RPMI8226 (cell line): ENCODE data around the gene PDLIM1.

ENCODE experiments used
- DNase-seq: peaks from one replicate; pipeline ENCODE4 v3.0.0-alpha.2; 2015

PDLIM1 gene

DNA sequence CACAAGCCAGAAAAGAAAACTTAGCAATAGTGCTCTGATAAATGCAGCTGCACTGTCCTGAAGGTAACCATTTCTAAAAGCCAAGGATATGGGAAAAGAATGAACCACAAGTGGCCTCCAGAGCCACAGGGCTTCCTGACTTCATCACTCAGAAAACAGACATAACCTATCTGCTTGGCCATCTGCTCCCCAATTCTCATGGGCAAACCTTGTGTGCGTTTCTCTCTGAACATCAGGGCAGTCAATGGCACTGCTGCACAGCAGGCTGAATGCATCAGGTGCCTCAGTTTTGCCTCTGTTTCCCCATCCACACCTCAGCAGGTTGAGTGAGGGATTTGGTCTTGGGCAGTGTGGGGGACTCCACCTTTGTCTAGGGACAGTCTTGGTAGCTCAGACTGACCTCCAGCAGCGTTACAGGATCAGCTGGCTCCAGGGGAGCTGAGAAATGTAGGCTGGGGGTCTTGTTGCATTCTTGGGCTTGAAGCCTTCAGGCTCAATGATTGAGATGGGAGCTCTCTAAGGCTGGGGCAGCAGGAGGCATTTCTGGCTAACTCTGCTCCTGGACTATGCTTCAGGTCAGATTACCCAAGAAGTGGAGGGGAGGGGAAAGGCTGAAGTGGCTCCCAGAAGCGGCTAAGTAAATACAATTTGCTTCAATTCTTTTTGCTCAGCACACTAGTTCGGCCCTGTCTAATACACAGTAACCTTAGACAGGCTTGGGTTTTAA lies 23.6 kb upstream of the PDLIM1 start:
- DNase-seq = no peak

DNA sequence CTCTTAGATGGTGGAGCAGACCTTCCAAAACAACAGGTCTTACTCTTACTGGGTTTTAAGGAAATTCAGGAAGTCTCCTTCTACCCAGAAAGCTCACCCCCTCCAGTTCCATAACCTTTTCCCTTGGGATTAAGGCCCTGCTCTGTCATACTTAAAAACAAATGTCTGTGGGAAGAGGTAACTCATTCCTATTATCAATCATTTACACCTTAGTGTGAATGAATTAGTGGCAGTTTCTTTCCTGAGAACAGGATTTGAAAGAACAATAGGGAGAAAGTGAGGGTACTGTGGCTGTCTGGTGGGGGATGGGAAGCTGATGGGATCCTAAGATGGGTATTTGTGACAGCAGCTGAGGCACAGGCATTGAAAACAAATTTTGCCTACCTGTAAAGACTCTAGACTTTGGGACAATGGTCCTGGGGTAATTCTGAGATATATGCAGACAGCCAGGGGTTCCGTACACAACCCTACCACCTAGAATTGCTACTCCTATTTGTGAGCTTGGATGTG lies 22.2 kb upstream of the PDLIM1 start:
- no peak for DNase-seq

DNA sequence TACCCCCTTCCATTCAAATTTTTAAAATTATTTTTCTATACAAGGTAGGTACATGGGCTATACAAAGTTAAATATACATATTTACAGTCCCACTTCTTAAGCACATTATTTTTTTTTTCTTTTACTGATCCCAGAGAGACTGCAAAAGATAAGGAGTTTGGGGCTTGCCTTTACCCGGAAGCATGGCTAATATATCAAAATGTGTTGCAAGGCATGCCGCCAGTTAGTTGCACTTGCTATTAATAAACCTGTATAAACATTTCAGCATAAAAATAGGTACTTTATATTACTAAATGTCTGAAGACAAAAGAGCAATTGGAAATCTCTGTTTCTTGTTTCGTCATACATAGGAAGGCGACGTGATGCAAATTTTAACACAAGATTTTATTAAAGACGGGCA lies 21.5 kb upstream of the PDLIM1 start:
- DNase-seq = no peak

DNA sequence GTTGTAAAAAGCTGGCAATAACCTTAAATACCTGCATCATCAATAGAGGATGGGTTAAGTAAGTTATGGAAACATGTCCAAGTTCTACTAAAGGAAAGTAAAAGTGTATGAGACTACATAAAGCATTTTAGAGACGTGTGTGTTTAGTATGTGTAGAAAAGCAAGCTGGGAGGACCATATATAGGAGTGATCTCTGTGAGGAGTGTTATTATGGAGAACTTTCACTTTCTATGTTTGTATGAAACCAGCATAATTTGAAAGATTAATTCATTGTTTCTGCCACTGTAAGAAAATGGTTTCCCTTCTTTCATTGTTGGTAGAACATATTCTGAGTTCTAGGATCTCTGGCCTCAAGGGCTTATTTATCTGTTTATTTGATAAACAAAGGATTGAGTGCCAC lies 19.2 kb upstream of the PDLIM1 start:
- no peak for DNase-seq

DNA sequence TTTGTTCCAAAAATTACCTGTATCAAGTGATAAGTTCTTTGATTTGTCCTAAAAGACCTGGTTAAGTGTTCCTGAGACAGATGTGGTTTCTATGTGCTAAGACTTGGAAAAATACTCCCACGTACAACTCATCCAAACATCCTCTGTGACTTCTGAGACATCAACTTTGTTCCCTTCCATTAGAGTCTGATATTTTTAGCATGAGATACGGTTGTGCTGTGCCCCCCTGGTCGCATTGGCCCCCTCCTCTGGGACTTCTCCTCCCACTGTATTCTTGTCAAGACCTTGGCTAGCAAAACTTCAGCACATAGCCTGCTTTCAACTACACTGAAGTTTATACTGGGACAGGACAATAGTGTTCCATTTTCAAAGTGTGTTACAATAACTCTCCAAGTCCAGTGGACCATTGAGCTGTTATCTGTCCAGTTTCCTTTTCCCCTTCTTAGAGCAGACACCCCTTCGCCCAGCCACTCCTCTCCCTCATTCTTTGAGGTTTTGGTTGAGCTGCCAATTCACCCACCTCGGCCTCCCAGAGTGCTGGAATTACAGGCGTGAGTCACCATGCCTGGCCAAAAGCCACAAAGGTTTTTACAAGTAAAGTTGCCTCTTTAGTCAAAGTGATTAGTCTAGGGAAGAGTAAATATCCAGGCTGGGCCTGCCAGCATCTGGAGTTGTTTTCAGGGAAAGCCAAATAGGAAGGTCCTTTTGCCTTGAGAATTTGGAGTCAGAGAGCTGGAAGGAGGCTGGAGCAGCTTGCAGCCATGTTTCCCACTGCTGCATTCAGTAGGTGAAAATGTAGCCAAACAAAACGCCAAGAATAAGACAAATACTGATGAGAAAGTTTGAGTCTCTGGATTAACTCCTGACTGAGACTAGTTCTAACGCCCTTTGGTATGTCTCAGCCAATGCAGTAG lies 17.8 kb upstream of the PDLIM1 start:
- DNase-seq = peak; percentile 44

DNA sequence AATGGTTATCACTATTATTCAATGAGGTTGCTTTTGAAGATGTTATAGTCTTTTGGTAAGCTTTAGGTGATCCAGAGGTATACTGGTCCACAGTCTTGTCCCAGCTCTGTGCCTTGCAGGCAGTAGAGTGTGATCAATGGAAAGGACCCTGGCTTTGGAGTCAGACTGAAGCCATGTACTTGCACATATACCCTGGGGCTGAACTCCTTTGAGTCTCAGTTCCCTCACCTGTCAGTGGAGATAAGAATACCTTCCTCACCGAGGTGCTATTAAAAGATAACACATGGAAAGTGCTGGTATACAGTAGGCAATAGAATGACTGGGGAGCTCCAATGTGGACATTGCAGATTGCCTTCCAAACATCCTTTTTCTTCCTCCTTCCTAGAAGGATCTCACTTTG lies 16.0 kb upstream of the PDLIM1 start:
- no peak for DNase-seq

DNA sequence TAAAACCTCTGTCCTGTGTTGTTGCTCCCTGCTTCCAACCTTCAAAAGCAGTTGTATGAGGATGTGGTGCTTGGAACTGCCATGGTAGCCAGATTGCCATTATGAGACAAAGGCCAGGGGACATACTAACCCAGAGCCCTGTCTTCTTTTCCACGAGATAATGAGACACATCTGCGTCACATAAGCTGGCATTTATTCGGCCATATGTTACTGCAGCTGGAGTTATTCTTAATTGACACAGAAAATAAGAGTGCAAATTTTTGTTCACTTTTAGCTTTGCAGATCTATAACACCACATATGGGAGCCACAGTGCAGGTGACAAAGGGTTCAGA lies 15.5 kb upstream of the PDLIM1 start:
- no peak for DNase-seq

DNA sequence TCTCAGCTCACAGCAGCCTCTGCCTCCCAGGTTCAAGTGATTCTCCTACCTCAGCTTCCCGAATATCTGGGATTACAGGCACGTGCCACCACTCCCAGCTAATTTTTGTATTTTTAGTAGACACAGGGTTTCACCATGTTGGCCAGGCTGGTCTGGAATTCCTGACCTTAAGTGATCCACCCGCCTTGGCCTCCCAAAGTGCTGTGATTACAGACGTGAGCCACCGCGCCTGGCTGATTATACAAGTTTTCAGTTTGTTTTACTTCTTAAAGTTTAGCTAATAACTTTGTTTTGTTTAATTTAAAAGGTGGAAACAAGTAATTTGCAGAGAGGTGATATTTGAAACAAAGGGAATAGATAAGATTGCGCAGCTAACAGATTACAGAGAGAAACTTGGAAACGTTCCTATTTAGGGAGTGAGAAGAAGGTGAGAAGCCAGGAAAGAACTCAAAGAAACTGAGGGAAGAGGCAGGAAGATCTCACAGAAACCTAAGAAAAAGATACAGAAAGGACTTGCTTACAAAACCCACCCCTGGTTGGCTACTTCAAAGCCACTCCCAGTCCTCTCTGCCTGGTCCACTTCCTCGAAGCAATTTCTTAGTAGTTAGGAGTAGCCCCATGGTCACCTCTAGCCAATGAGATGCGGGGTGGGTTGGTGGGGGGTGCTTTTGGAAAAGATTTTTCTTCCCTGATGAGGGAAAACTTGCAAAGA lies 15.0 kb upstream of the PDLIM1 start:
- no peak for DNase-seq

DNA sequence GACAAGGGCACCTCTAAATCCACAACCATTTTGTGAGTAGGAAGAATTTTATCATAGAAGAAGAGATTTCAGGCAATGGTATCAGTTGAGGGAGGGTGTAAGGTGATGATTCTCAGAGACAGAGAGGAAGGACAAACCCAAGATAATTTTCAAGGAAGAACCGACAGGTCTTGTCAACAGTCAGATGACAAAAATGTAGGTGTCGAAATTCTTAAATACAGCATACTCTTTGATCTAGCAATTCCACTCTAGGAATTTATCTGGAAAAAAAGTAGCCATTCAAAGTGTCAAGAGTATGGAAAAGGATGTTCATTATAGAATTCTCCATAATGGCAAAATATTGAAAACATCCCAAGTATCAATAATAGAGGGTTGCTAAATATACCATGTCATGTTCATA lies 14.2 kb upstream of the PDLIM1 start:
- DNase-seq = no peak

DNA sequence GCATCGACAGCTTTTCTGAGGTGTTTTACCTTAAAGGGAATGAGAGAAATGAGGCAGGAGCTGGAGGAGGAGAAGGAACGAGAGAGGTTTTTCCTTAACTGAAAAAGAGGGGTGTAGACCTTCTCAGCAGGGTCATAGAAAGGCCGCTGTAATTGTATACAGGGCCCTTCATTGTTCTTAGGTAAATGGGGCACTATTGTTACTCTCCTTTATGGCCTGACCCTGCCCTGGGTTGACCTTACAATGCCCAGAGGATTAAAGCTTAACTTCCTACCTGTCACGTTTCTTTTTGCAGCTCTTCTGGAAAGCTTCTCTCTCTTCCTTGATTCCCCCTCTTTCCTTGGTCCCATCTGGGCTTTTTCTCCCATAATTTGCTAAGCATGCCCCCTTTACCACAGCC lies 13.7 kb upstream of the PDLIM1 start:
- no peak for DNase-seq

DNA sequence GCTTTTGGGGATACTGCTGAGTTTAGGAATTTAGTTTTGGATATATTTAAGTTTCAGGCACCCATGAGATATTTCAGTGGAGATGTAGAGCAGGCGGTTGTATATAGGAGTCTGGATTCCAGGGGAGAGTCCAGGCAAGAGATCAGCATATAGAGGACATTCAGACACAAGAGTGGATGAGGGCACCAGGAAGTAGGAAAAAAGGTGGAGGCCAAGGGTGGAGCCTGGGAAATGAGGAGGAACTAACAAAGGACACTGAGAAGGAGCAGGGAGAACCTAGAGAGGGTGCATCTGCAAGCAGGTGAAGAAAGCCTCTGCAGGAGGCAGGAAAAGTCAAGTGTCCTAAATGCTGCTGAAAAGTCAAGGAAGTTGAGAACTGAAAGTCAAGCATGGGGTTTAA lies 13.1 kb upstream of the PDLIM1 start:
- no peak for DNase-seq

DNA sequence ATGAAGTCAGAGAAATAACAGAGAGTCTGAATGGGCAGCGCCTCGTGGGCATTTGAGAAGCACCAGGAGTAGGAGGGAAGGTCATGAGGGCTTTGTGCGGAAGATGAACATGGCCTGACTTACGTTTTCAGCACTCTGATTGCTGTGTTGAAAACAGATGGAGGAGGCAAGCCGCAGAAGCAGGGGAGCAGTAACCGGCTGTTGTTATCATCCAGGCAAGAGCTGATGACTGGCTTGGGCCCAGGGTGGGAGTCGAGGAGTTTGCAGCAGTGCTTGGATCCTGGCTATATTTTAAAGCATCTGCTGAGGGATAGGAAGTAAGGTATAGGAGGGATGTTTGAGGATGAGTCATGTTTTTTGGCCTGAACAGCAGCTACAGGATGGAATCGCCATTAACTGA lies 12.7 kb upstream of the PDLIM1 start:
- DNase-seq = no peak

DNA sequence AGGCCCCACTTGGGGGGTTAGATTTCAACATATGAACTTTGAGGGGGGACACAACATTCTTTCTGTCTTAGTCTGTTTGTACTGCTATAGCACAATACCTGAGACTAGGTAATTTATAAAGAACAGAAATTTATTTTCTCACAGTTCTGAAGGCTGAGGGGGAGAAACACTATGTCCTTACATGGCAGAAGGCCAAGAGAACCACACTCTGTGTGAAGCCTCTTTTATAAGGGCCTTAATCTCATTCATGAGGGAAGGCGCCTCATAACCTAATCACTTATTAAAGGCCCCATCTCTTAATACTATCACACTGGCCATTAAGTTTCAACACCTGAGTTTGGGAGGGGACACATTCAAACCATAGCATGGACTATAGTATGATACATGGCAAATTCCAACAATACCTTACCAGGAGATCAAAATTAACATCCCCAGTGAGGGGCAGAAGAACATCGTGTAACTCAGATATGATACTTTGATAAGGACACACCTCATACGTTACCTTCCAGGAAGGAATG lies 9.3 kb upstream of the PDLIM1 start:
- DNase-seq = no peak

DNA sequence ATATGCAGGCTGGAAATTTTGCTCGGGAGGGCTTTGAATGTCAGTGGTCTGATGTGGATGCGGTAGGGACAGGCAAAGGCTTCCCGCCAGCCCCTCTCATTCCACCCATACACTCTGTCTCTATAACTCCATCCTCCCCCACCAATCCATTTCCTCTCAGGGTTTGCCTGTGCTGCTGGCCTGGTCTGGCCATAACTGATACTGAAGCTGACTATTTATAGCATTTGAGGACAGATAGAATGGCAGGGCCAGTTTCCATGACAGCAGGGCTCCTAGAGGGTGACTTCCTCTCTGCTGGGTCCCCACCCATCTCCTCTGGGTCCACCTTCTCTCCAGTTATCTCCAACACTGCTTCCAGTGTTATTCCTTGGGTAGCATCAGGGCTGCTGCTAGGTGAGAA lies 6.6 kb upstream of the PDLIM1 start:
- DNase-seq = no peak

DNA sequence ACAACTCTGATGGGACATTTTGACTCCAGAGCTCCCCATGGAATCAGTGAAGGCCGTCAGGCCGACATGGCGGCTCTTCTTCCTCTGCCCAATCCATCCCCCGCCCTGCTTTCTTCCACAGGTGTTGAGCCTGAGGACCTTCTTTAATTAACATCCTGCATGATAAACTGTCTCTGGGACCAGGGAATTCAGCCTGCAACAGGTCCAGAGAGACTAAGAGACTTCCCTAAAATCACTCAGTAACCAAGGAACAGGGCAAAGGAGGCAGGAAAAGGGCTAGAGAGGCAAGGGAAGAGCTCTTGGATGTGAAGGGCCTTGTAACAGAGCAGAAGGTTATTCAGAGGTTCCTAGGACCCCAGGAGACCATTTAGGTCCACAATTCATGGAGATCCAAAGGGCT lies 6.0 kb upstream of the PDLIM1 start:
- DNase-seq = no peak

DNA sequence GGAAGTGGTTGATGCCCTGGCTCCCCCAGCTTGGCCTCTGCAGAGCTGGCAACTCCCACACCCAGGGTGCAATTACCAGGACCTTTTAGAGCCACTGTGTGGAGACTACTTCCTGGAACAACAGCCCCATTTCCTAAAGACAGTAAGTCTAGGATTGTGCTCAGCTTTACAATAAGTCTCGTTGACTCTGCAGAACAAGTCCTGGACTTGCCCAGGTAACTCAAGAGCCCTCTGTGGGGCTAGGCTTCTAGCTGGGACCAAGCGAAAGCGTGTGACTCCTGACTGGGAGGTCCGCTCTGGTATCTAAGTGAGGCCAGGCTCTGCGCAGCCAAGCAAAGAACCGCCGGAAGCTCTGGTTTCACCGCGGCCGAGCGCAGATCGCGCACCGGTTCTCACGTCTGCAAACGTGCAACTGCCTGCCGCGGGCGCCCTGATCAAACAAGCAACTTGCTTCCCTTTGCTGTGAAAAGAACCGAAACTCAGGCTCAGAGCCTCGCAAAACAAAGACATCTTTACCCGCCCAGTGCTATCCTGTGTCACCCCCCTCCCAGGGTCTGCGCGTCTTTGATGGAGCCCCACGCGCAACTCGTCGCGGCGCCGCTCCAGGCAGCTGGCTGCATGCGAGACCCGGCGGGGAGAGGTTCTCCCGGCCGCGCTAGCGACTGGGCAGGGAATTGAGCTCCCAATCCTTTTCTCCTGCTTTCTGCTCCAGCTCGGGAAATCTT lies 4.4 kb upstream of the PDLIM1 start:
- peak; percentile 83 for DNase-seq

DNA sequence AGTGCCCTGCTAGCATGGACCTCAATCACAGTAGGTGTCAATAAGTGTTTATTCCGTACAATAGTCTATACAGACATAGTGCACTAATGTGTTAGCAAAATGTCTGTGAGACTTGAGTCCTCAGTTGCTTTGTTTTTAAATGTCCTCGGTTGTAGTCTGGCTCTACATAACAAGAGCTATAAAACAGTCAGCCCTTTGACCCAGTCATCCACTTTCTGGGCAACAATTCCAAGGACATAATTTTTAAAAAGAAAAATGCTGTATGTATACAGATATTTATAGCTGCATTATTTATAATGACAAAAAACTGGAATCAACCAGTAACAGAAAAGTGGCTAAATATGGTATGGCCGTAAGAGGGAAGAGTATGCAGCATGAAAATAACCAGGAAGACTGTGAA lies 2.8 kb upstream of the PDLIM1 start:
- no peak for DNase-seq

DNA sequence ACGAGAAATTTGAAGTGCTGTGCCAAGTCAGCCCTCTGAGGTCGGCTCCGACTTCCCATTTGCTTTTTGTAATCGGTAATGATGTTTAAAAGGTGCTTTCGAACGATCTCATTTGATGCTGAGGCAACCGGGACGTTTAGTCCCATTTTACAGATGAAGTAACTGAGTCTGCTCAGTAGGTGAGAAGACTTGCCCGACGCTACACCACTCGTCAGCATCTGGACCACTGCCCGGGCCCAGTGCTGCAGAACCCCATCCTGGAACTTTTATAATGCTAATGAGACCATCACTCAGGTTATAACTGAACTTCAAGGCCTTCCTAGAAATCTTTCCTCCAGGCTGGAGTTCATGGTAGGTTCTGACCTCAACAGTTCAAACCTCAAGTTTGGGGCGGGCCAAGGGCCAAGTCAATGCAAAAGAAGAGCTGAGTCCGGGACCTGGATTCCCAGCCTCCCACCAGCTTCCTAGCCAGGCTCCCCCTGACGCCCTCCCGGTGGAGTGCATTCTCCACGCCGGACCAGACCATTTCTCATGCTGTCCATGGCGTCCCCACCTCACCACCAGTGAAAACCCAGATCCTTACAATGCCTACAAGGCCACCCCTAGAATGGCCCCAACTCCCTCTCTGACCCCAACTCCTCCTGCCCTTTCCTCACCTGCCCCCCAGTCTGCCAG lies 699 bp upstream of the PDLIM1 start:
- DNase-seq = no peak

DNA sequence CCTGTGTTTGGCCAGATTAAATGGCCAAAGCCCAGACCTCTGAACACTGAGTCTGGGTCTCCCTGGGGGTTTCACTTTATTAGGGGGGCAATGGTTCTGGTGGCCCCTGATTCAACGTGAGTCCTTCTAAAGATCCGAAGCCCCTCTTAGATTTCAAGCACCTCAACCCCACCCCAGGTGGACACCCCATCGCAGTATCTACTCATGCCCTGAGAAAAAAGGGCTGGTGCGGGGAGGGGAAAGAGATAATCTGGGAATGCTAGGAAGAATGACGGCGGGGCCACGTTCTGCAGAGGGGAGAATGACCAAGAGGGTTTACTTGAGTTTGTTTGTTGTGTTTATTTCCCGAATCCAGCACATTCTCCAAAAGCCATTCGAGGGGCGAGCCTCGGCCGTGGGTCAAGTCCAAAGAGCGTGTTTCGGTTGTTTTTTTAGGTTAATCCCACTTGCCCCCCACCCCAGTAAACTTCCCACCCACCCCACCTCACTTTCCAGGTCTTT lies 832 bp downstream of the PDLIM1 start:
- DNase-seq = no peak

DNA sequence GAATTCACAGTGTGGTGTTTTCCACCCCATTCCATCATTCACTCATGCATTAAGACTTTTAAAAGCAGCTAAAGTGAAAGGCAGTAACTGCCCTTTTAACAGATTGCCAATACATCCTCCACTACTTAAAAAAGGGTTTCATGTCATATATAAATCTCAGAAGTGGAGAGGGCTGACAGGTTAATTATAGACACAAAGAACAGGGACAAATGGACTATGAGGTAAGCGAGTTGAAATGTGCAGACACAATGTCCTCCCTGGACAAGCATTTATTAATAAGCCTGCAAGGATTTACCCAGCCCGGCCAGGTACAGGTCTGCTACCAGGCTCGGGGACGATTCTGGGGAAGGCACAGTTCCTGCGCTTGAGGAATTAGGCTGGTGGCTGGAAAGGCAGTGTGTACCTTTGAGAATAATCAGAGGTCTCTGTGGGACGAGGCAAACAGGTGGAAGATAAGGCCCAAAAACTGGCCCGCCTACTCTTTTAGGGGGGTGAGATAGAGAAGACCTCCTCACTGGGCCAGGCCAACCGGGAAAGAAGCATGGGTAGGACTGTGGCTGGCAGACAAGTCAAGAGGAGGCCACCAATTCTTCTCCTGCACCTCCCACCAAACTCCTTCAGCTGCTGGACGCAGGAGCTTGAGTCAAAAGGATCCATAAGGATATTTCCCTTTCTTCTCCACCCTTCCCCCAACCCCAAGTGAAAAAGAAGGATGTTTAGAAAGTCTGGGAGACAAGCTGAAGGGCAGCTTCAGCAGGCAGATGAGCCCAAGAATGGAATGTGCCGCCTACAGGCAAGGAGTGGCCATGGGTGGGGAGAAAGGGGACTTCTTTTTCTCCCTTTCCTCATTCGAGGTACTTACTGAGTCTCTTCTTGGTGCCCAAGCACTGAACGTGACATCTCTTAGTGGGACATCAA lies 1.5 kb downstream of the PDLIM1 start:
- peak; percentile 11 for DNase-seq

DNA sequence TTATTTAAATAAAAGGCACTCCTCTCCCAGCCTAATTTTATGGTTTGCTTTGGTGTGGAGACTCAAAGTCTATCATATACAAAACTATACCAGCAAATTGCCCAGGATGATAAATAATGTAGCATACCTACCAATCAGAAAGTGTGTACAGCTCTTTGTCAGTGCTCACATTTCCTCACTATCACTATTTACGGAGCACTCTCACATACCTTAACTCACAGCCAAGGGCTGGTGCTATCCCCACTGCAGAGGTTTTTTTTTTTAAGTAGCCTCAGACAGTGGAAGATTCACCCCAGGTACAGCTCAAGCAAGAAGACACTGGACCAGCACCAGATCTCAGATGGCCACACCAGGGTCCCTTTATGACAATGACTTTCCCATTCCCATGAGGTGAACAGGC lies 2.5 kb downstream of the PDLIM1 start:
- DNase-seq = no peak
